ENCODE measurements around the gene STK32B.

DNA sequence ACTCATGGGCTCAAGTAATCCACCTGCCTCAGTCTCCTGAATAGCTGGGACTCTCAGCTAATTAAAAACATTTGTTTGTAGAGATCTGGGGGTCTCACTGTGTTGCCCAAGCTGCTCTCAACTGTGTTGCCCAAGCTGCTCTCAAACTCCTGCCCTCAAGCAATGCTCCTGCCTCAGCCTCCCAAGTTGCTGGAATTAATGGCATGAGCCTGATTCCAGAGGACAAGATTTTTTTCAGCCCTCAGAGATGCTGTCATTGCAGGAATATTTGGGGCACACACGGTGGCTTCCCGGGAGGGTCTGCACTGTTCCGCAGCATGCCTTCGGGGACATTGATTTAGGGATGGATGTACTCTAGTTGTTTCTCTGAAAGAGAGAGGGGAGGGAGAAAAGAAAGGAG lies 49.7 kb downstream of the STK32B start:
- no peak for TF ChIP-seq CTCF (IDR thresholded peaks at IDR 0.05)
- no peak for TF ChIP-seq POLR2A (IDR thresholded peaks at IDR 0.05)
